CD8-positive, alpha-beta memory T cell (primary cell): Measurements from ENCODE around the gene MAP3K5. TPM values are rescaled to one million over a fixed set of nuclear protein-coding genes. Genes with fewer than 3 reads are reported as not detected.
"Not testable (repeated sequence)": the region's sequence is repeated elsewhere in the genome, so short reads cannot be mapped to it uniquely, and the experiment has no call there.

Experiments
- CTCF ChIA-PET: fragments of 350-600 bp; sonication (Branson Sonifier 250); formaldehyde crosslinking; loops from one replicate; lab custom pipeline; 2021; ENCODE audit warnings: antibody characterized with exemption; lab: Charles Lee
- POLR2A ChIA-PET: fragments of 350-600 bp; sonication (Branson Sonifier 250); formaldehyde crosslinking; loops from one replicate; lab custom pipeline; 2021; ENCODE audit warnings: antibody characterized with exemption; lab: Charles Lee
- DNase-seq, 5 donors: peaks; one replicate each; pipeline versions ENCODE4 v3.0.0 to v3.0.0-alpha.2; 2020 to 2022; ENCODE audit warnings: mixed read lengths in 1 of 5
- H3K27ac ChIP-seq: one replicate; pipeline ENCODE4 v1.7.0; 2013; ENCODE audit warnings: low read depth, mild to moderate bottlenecking, low read length, moderate library complexity
- H3K27me3 ChIP-seq: 2 replicates; pipeline ENCODE4 v1.7.0; 2013; ENCODE audit warnings: low read length, mild to moderate bottlenecking; ENCODE audit not compliant: insufficient read depth, poor library complexity, severe bottlenecking
- H3K36me3 ChIP-seq: 2 replicates; pipeline ENCODE4 v1.7.0; 2013; ENCODE audit warnings: mild to moderate bottlenecking, low read length, moderate library complexity; ENCODE audit not compliant: insufficient read depth
- H3K4me1 ChIP-seq: 2 replicates; pipeline ENCODE4 v1.7.0; 2013; ENCODE audit warnings: mild to moderate bottlenecking, low read length, moderate library complexity; ENCODE audit not compliant: insufficient read depth
- H3K4me3 ChIP-seq: 2 replicates; pipeline ENCODE4 v1.7.0; 2013; ENCODE audit warnings: mild to moderate bottlenecking, low read length
- H3K9me3 ChIP-seq: 2 replicates; pipeline ENCODE4 v1.7.0; 2013; ENCODE audit warnings: mild to moderate bottlenecking, low read length
- H3K27ac Mint-ChIP-seq, 8 donors: one replicate each; pipeline ENCODE4 v1.8.0; 2020 to 2021; ENCODE audit warnings: mixed read lengths in 8 of 8, mild to moderate bottlenecking in 6 of 8, inconsistent platforms in 3 of 8, moderate library complexity in 3 of 8
- H3K27me3 Mint-ChIP-seq, 2 donors: one replicate each; pipeline ENCODE4 v1.8.0; 2020 to 2021; ENCODE audit warnings: mixed read lengths in 2 of 2, mild to moderate bottlenecking in 1 of 2, moderate library complexity in 1 of 2
- H3K36me3 Mint-ChIP-seq, 3 donors: one replicate each; pipeline ENCODE4 v1.8.0; 2020 to 2021; ENCODE audit warnings: mixed read lengths in 3 of 3, inconsistent platforms in 1 of 3, mild to moderate bottlenecking in 1 of 3
- H3K4me1 Mint-ChIP-seq, 3 donors: one replicate each; pipeline ENCODE4 v1.8.0; 2020 to 2021; ENCODE audit warnings: mixed read lengths in 3 of 3, inconsistent platforms in 1 of 3, mild to moderate bottlenecking in 1 of 3
- H3K4me3 Mint-ChIP-seq, 7 donors: one replicate each; pipeline ENCODE4 v1.8.0; 2020 to 2021; ENCODE audit warnings: mixed read lengths in 7 of 7, mild to moderate bottlenecking in 6 of 7, moderate library complexity in 4 of 7, inconsistent platforms in 2 of 7
- H3K9me3 Mint-ChIP-seq, 5 donors: one replicate each; pipeline ENCODE4 v1.8.0; 2020 to 2022; ENCODE audit warnings: mixed read lengths in 5 of 5, mild to moderate bottlenecking in 3 of 5, moderate library complexity in 2 of 5, inconsistent platforms in 1 of 5
- polyA plus RNA-seq: library from polyadenylated mRNA; unstranded; fragments of 300-500 nt; fragmentation: Illumina TruSeq; gene quantifications from one replicate; pipeline ENCODE4 v1.2.3, GENCODE V29; 2021
- total RNA-seq, 2 experiments: library from RNA; stranded (reverse); gene quantifications; one replicate each; pipeline ENCODE4 v1.2.3, GENCODE V29; 2021

Gene MAP3K5
- total and polyA plus RNA-seq, 3 experiments from 2014 or later, result 12.6 to 19.9 (median 12.9) TPM

DNA sequence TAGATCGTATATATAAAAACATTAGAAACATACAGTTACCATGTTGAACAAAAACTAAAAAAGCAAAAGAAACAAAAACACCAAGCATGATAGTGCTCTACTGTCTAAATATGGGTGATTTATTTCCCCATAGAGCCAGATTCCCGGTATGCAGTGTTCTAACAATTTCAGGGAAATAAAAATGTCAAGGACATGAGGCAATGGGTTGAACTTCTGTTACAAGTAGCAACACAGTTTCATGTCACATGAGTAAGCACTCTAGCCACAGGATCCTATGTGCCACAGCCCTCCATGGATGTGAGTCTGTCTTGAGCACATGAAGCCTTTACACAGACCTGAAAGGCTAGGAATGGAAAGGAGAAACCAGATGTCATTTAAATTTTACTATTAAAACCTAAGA is 96.0 kb downstream of the MAP3K5 start:
- no peak overlapping the region for H3K4me3 Mint-ChIP-seq
- peaks cover 16 to 20% (median 16%) of the 10 kb centered on the region in 3 donors for H3K4me1 Mint-ChIP-seq
- no peaks in the 10 kb centered on the region for H3K27me3 Mint-ChIP-seq
- no peak overlapping the region for H3K27ac ChIP-seq
- peak overlapping the region in 1 of 8 donors; percentile 22 for H3K27ac Mint-ChIP-seq
- H3K4me1 ChIP-seq, result no peaks in the 10 kb centered on the region
- no peaks in the 10 kb centered on the region for H3K9me3 Mint-ChIP-seq
- CTCF ChIA-PET, result interaction anchor here (1.4 to 5.0 kb wide), 2 partner anchors 95 to 96 kb away, joined by 3 to 34 read pairs; partner anchors contain the start of gene MAP3K5
- DNase-seq, result no peak
- H3K4me3 ChIP-seq, result no peak overlapping the region
- H3K27me3 ChIP-seq, result no peaks in the 10 kb centered on the region
- no peaks in the 10 kb centered on the region for H3K36me3 ChIP-seq
- H3K9me3 ChIP-seq, result no peaks in the 10 kb centered on the region
- H3K36me3 Mint-ChIP-seq, result peaks cover 8 to 66% (median 14%) of the 10 kb centered on the region in 3 donors
- POLR2A ChIA-PET, result no interaction called here

DNA sequence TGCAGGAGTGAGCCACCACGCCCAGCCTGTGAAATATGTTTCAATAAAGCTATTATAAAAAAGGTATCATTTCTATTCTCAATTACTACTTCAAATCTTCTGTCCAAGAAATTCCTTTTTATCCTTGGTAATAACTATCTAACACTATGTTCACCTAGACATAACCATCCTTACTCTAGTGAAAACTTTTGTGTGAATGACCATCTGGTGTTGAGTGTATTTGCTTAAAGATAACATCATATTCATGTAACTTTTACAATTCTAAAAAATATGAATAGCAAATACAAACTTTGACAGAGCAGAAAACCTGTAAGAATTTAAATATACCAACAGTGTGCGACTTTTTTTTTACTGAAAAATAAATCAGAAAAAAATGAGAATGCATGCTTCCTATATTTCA is 96.9 kb downstream of the MAP3K5 start:
- H3K27ac Mint-ChIP-seq, result no peak overlapping the region

DNA sequence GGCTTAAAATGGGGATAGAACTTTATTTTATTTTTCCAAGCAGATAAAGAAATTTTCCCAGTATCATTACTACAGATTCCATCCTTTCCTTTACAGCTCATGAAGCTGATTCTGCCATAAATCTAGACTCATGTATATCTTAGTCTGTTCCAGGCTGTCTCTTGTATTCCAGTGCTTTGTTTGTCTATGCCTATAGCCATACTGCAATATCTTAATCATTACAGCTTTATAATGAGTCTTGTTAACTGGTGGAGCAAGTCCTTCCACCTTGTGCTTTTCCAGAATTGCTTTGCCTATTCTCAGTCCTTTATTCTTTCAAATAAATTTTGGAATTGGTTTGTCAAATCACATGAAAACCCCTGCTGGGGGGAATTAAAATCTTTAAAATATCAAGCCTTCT is 99.2 kb downstream of the MAP3K5 start:
- CTCF ChIA-PET, result interaction anchor here (2.9 kb wide), 1 partner anchor 99 kb away, joined by 13 read pairs; the partner anchor contains the start of gene MAP3K5
- H3K36me3 ChIP-seq, result no peaks in the 10 kb centered on the region

More for the DNA sequence above, 96.9 kb downstream of the MAP3K5 start:
- Mint-ChIP-seq H3K4me1 (peaks cover 7 to 14% (median 13%) of the 10 kb centered on the region in 3 donors), H3K9me3 (no peaks in the 10 kb centered on the region), H3K27me3 (no peaks in the 10 kb centered on the region), H3K4me3 (no peak overlapping the region), H3K36me3 (peaks cover 8 to 72% (median 17%) of the 10 kb centered on the region in 3 donors)
- no peak for DNase-seq
- POLR2A ChIA-PET, result no interaction called here
- Histone ChIP-seq H3K4me1 (no peaks in the 10 kb centered on the region), H3K4me3 (no peak overlapping the region), H3K9me3 (no peaks in the 10 kb centered on the region), H3K27me3 (no peaks in the 10 kb centered on the region), H3K27ac (no peak overlapping the region), H3K36me3 (no peaks in the 10 kb centered on the region)
- CTCF ChIA-PET, result interaction anchor here (1.4 kb wide), 1 partner anchor 97 kb away, joined by 3 read pairs; the partner anchor contains the start of gene MAP3K5

DNA sequence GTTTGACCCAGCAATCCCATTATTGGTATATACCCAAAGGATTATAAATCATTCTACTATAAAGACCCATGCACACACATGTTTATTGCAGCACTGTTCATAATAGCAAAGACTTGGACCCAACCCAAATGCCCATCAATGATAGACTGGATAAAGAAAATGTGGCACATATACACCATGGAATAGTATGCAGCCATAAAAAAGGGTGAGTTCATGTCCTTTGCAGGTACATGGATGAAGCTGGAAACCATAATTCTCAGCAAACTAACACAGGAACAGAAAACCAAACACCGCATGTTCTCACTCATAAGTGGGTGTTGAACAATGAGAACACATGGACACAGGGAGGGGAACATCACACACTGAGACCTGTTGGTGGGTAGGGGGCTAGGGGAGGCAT is 104.4 kb downstream of the MAP3K5 start:
- POLR2A ChIA-PET, H3K27me3 ChIP-seq: not testable (repeated sequence)

More for the DNA sequence above, 99.2 kb downstream of the MAP3K5 start:
- Mint-ChIP-seq H3K36me3 (peaks cover 15 to 75% (median 26%) of the 10 kb centered on the region in 3 donors), H3K27me3 (no peaks in the 10 kb centered on the region), H3K4me3 (no peak overlapping the region), H3K9me3 (no peaks in the 10 kb centered on the region), H3K27ac (no peak overlapping the region), H3K4me1 (peaks cover 0 to 11% (median 6%) of the 10 kb centered on the region in 3 donors)
- no peaks in the 10 kb centered on the region for H3K27me3 ChIP-seq
- H3K4me3 ChIP-seq, result no peak overlapping the region
- H3K27ac ChIP-seq, result no peak overlapping the region
- H3K4me1 ChIP-seq, result no peaks in the 10 kb centered on the region
- POLR2A ChIA-PET, result no interaction called here
- no peak for DNase-seq
- H3K9me3 ChIP-seq, result no peaks in the 10 kb centered on the region

DNA sequence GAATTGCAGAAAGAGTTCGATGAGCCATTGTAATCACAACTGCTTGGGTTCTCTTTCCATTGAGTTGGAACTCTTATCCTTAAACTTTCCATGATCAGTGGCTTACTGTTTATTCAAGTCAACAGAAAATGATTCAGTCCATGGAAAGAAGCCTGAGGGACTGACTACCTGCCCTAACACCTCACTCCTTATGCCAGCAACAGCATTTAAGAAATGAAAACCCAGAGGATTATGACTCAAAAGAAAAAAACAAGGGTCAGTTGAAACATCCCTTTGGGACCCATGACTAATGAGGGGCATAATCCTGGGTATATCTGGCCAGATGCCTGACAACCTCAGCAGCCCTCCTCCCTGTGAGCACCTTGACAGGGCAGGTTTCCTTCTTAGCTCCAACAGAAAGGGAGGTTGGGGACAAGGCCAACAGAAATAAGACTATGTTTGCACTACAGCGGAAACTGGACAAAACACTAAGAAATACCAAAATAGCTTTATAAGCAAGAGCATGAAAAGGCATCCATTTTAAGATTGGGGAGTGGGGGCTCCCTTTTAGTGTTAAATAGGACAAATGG is 106.7 kb downstream of the MAP3K5 start:
- Histone ChIP-seq H3K4me3 (no peak overlapping the region), H3K36me3 (no peaks in the 10 kb centered on the region), H3K4me1 (no peaks in the 10 kb centered on the region), H3K27ac (no peak overlapping the region), H3K27me3 (no peaks in the 10 kb centered on the region), H3K9me3 (no peaks in the 10 kb centered on the region)
- DNase-seq, result no peak
- peaks cover 26 to 52% (median 32%) of the 10 kb centered on the region in 3 donors for H3K36me3 Mint-ChIP-seq
- H3K27me3 Mint-ChIP-seq, result no peaks in the 10 kb centered on the region
- H3K9me3 Mint-ChIP-seq, result peaks cover 0 to 6% (median 0%) of the 10 kb centered on the region in 5 donors
- CTCF ChIA-PET, result interaction anchor here (0.8 to 2.4 kb wide), 3 partner anchors 13 to 107 kb away, joined by 3 to 13 read pairs (median 3); partner anchors contain the start of gene MAP3K5
- POLR2A ChIA-PET, result no interaction called here
- H3K4me3 Mint-ChIP-seq, result no peak overlapping the region
- H3K27ac Mint-ChIP-seq, result peak overlapping the region in 1 of 8 donors; percentile 41
- peaks cover 26 to 42% (median 27%) of the 10 kb centered on the region in 3 donors for H3K4me1 Mint-ChIP-seq

More for the DNA sequence above, 104.4 kb downstream of the MAP3K5 start:
- H3K4me1 ChIP-seq, DNase-seq, H3K27ac Mint-ChIP-seq, H3K27me3 Mint-ChIP-seq, H3K4me3 Mint-ChIP-seq, H3K9me3 ChIP-seq, H3K36me3 ChIP-seq, H3K4me3 ChIP-seq, H3K9me3 Mint-ChIP-seq, H3K27ac ChIP-seq: not testable (repeated sequence)
- peaks cover 20 to 38% (median 21%) of the 10 kb centered on the region in 3 donors for H3K4me1 Mint-ChIP-seq
- CTCF ChIA-PET, result interaction anchor here (1.1 to 1.2 kb wide), 2 partner anchors 103 to 105 kb away, joined by 3 to 7 read pairs; partner anchors contain the start of gene MAP3K5
- peaks cover 26 to 56% (median 29%) of the 10 kb centered on the region in 3 donors for H3K36me3 Mint-ChIP-seq

DNA sequence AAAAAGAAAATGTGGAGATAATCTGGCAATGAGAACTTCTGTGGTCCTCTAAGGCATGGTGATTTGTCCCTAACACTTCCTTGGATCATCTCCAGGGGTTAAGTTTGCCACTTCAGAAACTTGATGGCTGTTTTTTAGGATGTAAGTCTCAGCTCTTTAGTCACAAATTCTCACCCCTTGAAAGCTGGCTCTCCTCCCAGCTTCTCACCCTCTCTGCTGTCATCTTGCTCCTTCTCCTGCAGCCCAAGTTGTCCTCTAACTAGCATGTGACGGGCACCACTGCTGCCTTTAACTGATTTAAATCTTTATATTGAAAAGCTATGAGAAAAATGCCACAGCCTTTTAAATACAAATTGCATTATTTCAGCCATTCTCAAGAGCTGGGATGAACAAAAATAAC is 107.8 kb downstream of the MAP3K5 start:
- Histone ChIP-seq H3K4me1 (no peaks in the 10 kb centered on the region), H3K27me3 (no peaks in the 10 kb centered on the region), H3K4me3 (no peak overlapping the region), H3K36me3 (no peaks in the 10 kb centered on the region), H3K27ac (no peak overlapping the region), H3K9me3 (no peaks in the 10 kb centered on the region)
- CTCF ChIA-PET, result interaction anchor here (2.4 kb wide), 1 partner anchor 108 kb away, joined by 13 read pairs; the partner anchor contains the start of gene MAP3K5
- peaks cover 0 to 6% (median 0%) of the 10 kb centered on the region in 5 donors for H3K9me3 Mint-ChIP-seq
- no peaks in the 10 kb centered on the region for H3K27me3 Mint-ChIP-seq
- DNase-seq, result no peak
- no peak overlapping the region for H3K4me3 Mint-ChIP-seq
- H3K27ac Mint-ChIP-seq, result peak overlapping the region in 2 of 8 donors; percentile 22 to 35
- POLR2A ChIA-PET, result no interaction called here
- H3K36me3 Mint-ChIP-seq, result peaks cover 26 to 56% (median 32%) of the 10 kb centered on the region in 3 donors
- H3K4me1 Mint-ChIP-seq, result peaks cover 26 to 49% (median 29%) of the 10 kb centered on the region in 3 donors

DNA sequence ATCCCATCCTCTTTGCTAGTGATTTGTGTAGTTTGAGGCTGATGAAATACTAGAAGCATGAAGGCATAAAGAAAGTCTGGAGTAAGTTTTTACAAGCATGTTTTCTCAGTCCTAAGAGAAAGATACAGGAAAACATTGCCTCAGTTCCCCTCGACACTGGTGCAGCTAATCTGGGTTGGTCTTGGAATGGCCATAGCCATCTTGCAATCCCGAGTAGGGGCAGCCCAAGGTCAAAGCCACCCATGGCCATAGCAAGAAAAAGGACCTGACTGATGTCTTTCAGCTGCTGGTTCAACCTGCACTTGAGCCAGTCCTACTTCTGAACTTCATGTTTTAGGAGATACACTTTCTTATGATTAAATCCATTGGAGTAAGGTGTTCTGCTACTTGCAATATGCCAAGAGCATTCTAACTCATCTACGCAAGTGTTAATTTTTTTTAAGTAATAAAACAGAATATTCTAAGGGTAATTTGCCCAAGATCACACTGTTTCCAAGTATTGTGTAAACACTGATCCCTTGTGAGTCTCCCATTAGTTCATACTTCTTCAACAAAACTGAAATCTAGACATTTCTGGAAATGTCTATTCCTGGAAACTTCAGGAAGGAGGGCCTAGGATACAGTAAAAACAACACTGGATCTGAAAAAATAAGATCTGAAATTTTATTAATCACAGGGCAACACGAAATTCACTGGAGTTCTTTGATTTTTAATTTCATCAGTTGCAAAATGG is 108.9 kb downstream of the MAP3K5 start:
- Histone ChIP-seq H3K36me3 (no peaks in the 10 kb centered on the region), H3K27ac (no peak overlapping the region), H3K27me3 (no peaks in the 10 kb centered on the region), H3K4me1 (no peaks in the 10 kb centered on the region), H3K9me3 (no peaks in the 10 kb centered on the region), H3K4me3 (no peak overlapping the region)
- H3K27ac Mint-ChIP-seq, result no peak overlapping the region
- H3K4me3 Mint-ChIP-seq, result no peak overlapping the region
- H3K9me3 Mint-ChIP-seq, result peaks cover 0 to 6% (median 0%) of the 10 kb centered on the region in 5 donors
- no peak for DNase-seq
- ChIA-PET CTCF (interaction anchor here (1.9 kb wide), 1 partner anchor 109 kb away, joined by 7 read pairs; the partner anchor contains the start of gene MAP3K5), POLR2A (no interaction called here)
- H3K4me1 Mint-ChIP-seq, result peaks cover 26 to 44% (median 29%) of the 10 kb centered on the region in 3 donors
- peaks cover 20 to 51% (median 25%) of the 10 kb centered on the region in 3 donors for H3K36me3 Mint-ChIP-seq
- H3K27me3 Mint-ChIP-seq, result no peaks in the 10 kb centered on the region
